Mesangial cell (primary cell): Measurements from ENCODE around the gene ADAMTS4. TPM values are rescaled to one million over a fixed set of nuclear protein-coding genes. Genes with fewer than 3 reads are reported as not detected.

Experiments
- total RNA-seq: library from RNA; depleted of rRNA; stranded (reverse); fragments of >200 nt; gene quantifications from 2 replicates; pipeline ENCODE4 v1.2.3, GENCODE V29; 2015

ADAMTS4 gene, protein sequence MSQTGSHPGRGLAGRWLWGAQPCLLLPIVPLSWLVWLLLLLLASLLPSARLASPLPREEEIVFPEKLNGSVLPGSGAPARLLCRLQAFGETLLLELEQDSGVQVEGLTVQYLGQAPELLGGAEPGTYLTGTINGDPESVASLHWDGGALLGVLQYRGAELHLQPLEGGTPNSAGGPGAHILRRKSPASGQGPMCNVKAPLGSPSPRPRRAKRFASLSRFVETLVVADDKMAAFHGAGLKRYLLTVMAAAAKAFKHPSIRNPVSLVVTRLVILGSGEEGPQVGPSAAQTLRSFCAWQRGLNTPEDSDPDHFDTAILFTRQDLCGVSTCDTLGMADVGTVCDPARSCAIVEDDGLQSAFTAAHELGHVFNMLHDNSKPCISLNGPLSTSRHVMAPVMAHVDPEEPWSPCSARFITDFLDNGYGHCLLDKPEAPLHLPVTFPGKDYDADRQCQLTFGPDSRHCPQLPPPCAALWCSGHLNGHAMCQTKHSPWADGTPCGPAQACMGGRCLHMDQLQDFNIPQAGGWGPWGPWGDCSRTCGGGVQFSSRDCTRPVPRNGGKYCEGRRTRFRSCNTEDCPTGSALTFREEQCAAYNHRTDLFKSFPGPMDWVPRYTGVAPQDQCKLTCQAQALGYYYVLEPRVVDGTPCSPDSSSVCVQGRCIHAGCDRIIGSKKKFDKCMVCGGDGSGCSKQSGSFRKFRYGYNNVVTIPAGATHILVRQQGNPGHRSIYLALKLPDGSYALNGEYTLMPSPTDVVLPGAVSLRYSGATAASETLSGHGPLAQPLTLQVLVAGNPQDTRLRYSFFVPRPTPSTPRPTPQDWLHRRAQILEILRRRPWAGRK
- 0.25 and 0.49 TPM in 2 replicates for total RNA-seq

DNA sequence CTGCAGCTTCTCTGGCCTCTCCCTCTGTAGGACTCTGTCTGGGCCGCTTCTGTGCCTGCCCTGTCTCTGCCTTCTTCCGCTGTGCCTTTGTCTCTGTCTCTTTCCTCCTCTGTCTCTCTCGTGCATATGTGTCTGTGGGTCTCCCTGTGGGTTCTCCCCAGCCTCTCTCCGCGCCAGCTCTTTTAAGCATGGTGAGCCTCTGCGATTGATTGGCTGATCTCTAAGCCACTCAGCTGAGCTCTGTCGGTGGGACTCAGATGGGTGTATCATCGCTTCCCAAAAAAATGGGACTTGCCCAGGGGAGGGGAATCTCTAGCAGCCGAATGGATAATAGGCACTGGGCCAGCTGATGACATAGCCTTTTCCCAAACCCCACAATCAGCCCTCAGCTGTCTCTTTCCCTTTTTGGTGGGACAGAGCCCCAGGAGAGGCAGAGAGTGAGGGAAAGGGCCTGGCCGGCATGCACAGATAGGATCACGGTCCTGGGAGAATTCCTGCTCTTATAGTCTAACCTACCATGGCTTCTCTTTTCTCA lies at the start of gene ADAMTS4:
Gene ADAMTS4, minus strand, starts transcription at position 158 of the 535 bp plus-strand sequence. CDS start 427 bp downstream, outside the sequence.

DNA sequence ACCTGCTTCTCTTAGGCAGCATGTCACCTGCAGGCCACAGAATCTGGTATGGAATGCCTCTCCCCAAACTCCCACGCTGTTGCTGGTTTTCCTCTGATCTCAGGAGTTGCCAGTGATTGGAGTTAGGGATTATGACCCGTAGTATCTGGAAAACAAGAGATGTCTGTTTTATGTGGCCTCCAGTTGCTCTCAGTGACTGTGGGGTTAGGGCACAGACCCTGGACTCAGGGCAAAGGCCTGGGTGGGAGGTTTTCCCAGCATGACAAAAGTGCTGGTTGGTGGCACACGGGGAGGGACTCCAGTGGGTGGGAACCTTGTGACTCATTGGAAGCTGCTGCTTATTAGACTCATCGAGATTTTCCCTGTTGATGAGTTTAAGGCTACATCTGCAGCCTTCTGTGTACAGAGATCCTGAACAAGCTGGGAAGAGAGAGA lies 39.2 kb upstream of the ADAMTS4 start, which contains the start of gene NR1I3:
Gene NR1I3, minus strand, starts transcription at position 165 of the 435 bp plus-strand sequence. CDS start 1,638 bp downstream, outside the sequence.

DNA sequence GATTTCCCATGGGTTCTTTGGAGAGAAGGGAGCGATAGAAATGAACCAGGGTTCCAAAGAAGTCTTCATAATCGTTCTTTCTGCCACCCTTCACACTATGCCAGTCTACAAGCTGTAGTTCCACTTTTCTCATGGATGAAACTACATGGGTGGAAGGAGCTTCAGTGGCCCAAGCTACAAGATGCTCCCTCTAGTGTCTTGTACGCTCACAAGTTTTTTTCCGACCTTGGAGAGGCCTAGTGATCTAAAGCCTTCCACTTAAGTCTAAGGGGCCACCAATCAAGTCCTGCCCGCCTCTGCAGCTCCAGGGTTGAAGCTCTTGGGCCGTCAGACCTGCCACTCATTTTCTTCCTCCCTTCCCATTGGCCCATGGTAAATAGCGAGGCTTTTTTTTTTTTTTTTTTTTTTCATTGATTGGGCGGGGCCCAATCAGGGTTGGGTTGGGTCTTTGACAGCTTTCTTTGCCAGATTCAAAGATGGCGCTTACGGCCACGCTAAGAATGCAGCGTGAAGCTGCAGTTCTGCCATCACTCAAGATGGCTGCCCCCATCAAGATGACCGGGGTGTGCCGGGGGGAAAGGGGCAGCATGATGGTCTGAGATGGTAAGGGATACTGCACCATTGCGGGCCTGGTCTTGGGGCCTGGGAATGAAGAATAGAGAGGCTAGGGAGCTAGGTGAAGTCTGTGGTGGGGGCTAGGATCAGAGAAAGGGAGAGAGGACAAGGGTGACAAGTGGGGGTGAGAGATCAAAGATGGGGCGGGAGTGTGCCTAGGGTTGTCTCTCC lies 26.9 kb upstream of the ADAMTS4 start, which contains the start of gene TOMM40L:
Gene TOMM40L, plus strand, starts transcription at position 527 of the 786 bp plus-strand sequence. CDS start 430 bp downstream, outside the sequence.

DNA sequence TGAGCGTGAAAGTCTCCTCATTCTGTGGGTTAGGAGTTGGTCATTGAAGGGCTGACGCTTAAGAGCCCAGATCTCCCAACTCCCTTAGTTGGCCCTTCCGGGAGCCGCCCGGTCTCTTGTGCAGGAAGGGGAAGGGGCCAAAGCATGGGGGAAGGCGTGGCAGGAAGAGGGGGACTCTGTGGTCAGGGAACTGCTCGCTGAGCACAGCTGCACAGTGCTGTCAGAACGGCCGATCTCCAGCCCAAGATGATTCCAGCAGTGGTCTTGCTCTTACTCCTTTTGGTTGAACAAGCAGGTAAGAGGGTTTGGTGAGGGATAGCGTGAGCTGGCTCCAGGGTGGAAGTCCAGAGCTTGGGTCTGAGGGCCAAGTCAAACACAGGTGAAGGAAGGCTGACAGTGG lies 16.2 kb upstream of the ADAMTS4 start, which contains the start of gene FCER1G:
Gene FCER1G, plus strand, starts transcription at position 220 of the 400 bp plus-strand sequence. Its CDS starts 27 bp downstream, at position 247.

DNA sequence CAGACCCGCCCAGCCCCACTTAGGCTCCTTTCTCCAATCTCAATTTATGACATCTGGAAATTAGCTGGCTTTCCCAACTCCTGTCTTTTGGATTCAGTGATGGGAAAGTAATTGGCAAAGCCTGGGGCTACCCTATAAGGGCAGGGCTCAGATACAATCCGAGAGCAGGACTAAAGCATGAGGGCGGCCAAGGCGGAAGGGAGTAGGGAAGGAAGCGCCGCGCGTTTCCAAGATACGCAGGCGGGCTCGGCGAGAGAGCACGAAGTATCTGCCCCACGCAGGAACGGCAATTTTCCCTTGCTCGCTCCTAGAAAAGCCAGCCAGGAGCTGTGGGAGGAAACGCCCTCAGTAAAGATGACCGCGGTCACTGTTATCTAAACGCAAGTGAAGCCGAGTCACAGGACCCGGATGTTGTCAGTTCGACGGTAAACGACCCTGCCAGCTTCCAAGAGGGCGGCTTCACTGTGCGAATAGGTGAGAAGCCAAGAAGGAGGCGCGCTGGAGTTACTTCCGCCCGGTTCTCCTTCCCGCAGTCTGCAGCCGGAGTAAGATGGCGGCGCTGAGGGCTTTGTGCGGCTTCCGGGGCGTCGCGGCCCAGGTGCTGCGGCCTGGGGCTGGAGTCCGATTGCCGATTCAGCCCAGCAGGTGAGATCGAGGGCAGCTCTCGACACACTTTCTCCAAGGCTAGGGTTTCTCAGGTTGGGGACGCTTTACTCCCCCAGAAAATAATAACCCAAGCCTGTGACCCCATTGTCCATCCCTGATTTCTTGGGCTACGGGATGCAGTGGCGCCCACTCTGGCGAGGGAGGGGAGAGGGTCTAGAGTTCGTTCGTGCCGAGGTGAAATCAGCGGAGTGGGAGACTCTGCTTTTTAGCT lies 3.2 kb upstream of the ADAMTS4 start, which contains the start of gene NDUFS2:
Gene NDUFS2, plus strand, starts transcription at position 532 of the 877 bp plus-strand sequence. Its CDS starts 19 bp downstream, at position 551.

DNA sequence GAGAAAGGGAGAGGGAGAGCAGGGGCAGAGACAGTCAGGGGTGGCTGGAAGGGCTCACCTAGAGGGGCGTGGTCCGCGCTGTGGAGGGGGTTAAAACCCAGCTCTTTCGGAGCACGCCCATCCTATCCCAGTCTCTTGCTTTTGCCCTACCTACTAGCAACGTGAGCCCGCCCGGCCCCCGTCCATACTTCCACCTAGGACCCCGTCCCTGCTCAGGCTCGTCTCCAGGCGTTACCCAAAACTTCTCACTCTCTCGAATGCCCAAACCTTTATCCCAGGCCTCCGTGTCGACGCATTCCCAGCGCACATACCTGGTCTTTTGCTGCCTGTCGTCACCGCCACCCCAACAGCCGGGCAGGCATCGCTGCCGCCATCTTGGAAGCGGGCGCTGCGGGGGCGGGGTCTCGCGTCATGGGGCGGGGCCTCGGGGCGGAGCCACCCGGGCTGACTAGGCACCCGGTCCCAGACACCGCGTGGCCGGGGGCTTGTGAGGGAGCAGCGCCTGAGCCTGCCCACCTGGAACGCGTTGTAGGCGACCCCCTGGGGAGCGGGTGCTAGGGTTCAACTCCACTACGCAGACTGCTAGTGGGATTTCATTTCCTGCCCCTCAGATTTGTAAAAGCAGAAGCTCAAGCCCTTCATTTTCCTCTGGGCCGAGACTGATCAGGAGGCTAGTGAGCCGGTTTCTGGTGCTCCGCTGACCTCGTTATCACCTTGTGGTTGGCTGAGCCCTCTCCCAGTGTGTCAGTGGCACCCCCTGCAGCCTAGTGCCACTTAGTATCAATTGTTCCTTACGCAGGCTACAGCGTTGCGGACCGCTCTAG lies 21.5 kb downstream of the ADAMTS4 start, which contains the start of gene B4GALT3:
Gene B4GALT3, minus strand, starts transcription at position 396 of the 824 bp plus-strand sequence. CDS start 1,447 bp downstream, outside the sequence.

DNA sequence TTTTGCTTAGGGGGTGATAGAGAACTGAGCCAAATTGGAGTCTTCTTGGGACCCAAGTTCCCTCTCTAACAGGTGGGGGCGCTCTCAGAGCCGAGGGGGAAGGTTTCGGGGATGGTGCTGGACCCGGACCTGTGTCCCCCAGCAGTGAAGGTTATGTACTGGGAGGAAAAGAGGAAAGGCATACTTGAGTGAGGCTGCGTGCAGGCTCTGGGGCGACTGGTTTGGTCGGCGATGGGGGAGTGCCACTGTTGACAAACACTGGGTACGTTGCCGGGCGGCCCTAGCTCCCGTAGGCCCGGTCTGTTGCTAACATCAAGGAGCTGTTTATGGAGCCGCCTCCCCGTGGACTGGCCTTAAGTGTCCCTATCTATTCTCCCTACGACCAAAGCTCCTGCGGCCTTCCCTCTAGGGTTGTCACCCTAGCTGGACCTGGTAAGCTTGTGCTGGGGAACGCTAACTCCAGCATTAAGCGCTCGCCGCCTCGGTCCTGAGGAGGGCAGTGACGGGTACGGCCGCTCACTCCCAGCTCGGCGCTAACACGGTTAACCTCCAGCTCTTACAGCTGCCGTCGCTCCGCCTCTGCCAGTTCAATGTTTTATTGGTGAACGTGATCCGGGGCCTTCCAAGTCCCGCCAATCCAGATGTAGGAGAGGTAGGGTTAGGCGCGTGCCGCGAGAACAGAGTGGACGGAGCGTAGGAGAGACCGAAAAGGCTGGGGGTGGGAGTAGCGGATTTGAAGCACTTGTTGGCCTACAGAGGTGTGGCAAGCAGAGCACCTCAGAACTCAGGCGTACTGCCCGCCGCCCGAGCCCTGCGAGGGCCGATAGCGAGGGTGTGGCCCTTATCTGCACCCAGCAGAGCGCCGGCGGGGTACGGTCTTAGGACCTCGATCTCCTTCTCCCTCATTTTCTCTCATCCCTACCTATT lies 32.8 kb downstream of the ADAMTS4 start, which contains the start of gene PPOX:
Gene PPOX, plus strand, starts transcription at position 685 of the 927 bp plus-strand sequence. CDS start 422 bp downstream, outside the sequence.

DNA sequence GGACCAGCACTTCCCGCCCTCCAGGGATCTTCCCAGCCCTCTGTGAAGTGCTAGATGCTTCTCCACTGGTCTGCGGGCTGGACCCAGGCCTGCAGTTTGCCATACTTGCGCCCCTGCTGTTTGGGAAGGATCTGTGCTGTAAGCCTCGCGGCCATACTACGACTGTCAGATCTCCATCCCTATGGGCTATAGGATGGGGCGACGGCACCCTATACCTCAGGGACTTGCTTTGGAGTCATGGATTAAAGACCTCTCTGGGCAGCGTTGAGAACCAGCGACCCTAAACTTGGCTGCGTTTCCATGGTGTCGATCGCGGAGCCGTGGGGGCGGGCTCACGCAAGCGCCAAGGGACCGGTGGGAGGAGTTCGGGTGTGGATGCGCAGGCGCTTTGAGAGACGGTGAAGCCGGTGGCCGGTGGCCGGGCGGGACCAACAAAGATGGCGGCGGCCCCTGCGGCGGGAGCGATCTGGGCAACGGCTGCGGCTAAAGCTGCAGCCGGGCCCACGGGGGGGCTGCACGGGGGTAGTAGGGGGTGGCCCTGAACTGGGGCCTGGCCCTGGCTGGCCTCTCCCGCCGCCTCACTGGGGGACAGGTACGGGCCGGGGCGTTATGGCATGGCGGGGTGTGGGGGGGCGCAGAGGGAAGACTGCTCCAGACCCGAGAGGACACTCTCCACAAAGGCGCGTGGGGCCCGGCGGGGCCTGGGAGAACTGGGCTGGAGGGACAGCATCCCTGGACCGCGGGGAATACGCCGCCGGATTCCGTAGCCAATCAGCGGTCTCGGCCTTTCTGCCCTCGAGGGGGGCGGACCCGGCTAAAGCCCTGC lies 39.6 kb downstream of the ADAMTS4 start, which contains the start of gene USP21:
Gene USP21, plus strand, starts transcription at position 414 of the 826 bp plus-strand sequence. CDS start 1,141 bp downstream, outside the sequence.

DNA sequence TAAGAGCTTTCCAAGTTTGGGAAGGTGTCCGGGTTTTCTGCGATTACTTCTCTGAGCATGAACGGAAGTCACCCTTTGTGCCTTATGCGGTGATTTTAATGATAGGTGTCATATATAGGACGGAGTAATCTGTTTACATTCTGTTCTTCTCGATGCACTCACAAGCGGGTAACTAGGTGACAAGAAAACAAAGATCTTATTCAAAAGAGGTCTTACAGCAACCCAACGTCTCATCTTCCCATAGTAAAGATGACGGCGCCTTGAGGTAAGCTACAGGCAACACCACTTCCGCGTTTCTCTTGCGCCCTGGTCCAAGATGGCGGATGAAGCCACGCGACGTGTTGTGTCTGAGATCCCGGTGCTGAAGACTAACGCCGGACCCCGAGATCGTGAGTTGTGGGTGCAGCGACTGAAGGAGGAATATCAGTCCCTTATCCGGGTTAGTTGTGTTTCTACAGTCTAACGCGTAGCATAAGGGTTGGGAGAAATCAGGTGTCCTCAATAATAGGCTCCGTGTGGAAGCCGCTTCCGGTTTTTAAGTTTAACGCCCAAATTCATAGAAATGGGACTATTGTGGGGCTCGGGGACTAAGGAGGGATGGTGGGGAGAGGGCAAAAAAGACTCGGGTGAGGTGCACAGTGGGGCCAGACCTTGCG lies 45.0 kb downstream of the ADAMTS4 start, which contains the start of gene UFC1:
Gene UFC1, plus strand, starts transcription at position 297 of the 656 bp plus-strand sequence. Its CDS starts 20 bp downstream, at position 317.

Other genes starting within 250 kb of the ADAMTS4 start
- not detected in 2 replicates for gene ITLN2, start 244.2 kb downstream of the ADAMTS4 start, total RNA-seq
- 20.0 and 27.5 TPM in 2 replicates for gene F11R, start 177.9 kb downstream of the ADAMTS4 start, total RNA-seq
- 43.5 and 103 TPM in 2 replicates for gene TSTD1, start 160.1 kb downstream of the ADAMTS4 start, total RNA-seq
- gene USF1, start 153.1 kb downstream of the ADAMTS4 start, total RNA-seq, result 36.6 and 41.6 TPM in 2 replicates
- not detected in 2 replicates for gene ARHGAP30, start 129.2 kb downstream of the ADAMTS4 start, total RNA-seq
- under 0.01 and 0.16 TPM in 2 replicates for gene NECTIN4, start 109.5 kb downstream of the ADAMTS4 start, total RNA-seq
- gene KLHDC9, start 100.7 kb downstream of the ADAMTS4 start, total RNA-seq, result 3.7 and 8.4 TPM in 2 replicates
- gene PFDN2, start 81.0 kb downstream of the ADAMTS4 start, total RNA-seq, result 25.9 and 58.7 TPM in 2 replicates
- gene NIT1, start 80.9 kb downstream of the ADAMTS4 start, total RNA-seq, result 30.5 and 31.9 TPM in 2 replicates
- 32.1 and 41.1 TPM in 2 replicates for gene DEDD, start 66.4 kb downstream of the ADAMTS4 start, total RNA-seq
- gene UFC1, start 45.1 kb downstream of the ADAMTS4 start, total RNA-seq, result 65.0 and 66.7 TPM in 2 replicates
- 14.2 and 19.6 TPM in 2 replicates for gene USP21, start 39.6 kb downstream of the ADAMTS4 start, total RNA-seq
- 16.8 and 21.4 TPM in 2 replicates for gene PPOX, start 32.6 kb downstream of the ADAMTS4 start, total RNA-seq
- 40.9 and 46.8 TPM in 2 replicates for gene B4GALT3, start 21.5 kb downstream of the ADAMTS4 start, total RNA-seq
- gene NDUFS2, start 3.3 kb upstream of the ADAMTS4 start, total RNA-seq, result 98.3 and 117 TPM in 2 replicates
- 1.3 TPM in 1 of 2 replicates, not detected in the other for gene FCER1G, start 16.2 kb upstream of the ADAMTS4 start, total RNA-seq
- gene APOA2, start 24.6 kb upstream of the ADAMTS4 start, total RNA-seq, result not detected in 2 replicates
- 9.3 and 10.0 TPM in 2 replicates for gene TOMM40L, start 27.0 kb upstream of the ADAMTS4 start, total RNA-seq
- not detected in 2 replicates for gene NR1I3, start 39.1 kb upstream of the ADAMTS4 start, total RNA-seq
- gene PCP4L1, start 59.7 kb upstream of the ADAMTS4 start, total RNA-seq, result not detected in 2 replicates
- 0.38 and 0.49 TPM in 2 replicates for gene MPZ, start 110.9 kb upstream of the ADAMTS4 start, total RNA-seq
- gene SDHC, start 115.3 kb upstream of the ADAMTS4 start, total RNA-seq, result 37.8 and 73.1 TPM in 2 replicates
- not detected in 2 replicates for gene CFAP126, start 168.8 kb upstream of the ADAMTS4 start, total RNA-seq